GM15510 (cell line): ENCODE measurements around the gene ARMC5.

Source experiments
- POLR2A ChIP-seq: IDR thresholded peaks from 3 replicates; pipeline ENCODE4 v1.6.1; 2011; ENCODE audit warnings: borderline replicate concordance; ENCODE audit not compliant: insufficient read length; ENCODE audit errors: extremely low read depth

The ARMC5 gene

GRCh38 chr16:31458844-31459686 lies at the start of gene ARMC5:
Gene ARMC5, plus strand, starts transcription at chr16:31459501. Its CDS starts 24 bp downstream, at chr16:31459525.
- TF ChIP-seq POLR2A = peak; percentile 78

- no peak for TF ChIP-seq POLR2A
Measured at GRCh38 chr16:31410082-31410481, 49.2 kb upstream of the ARMC5 start.

- no peak for TF ChIP-seq POLR2A
Measured at GRCh38 chr16:31411024-31411844, 48.1 kb upstream of the ARMC5 start.

- no peak for TF ChIP-seq POLR2A
Measured at GRCh38 chr16:31412750-31413149, 46.6 kb upstream of the ARMC5 start.

GRCh38 chr16:31413381-31413780 lies 45.9 kb upstream of the ARMC5 start:
- TF ChIP-seq POLR2A = no peak

- TF ChIP-seq POLR2A = no peak
Measured at GRCh38 chr16:31413943-31414342, 45.4 kb upstream of the ARMC5 start.

- TF ChIP-seq POLR2A = no peak
Measured at GRCh38 chr16:31414706-31415105, 44.6 kb upstream of the ARMC5 start.

GRCh38 chr16:31416371-31416770 lies 42.9 kb upstream of the ARMC5 start:
- TF ChIP-seq POLR2A = no peak

GRCh38 chr16:31417916-31418315 lies 41.4 kb upstream of the ARMC5 start:
- no peak for TF ChIP-seq POLR2A

GRCh38 chr16:31420037-31420436 lies 39.3 kb upstream of the ARMC5 start:
- TF ChIP-seq POLR2A = no peak

- TF ChIP-seq POLR2A = no peak
Measured at GRCh38 chr16:31421587-31421986, 37.7 kb upstream of the ARMC5 start.

GRCh38 chr16:31423241-31423640 lies 36.1 kb upstream of the ARMC5 start:
- TF ChIP-seq POLR2A = no peak

GRCh38 chr16:31423801-31424200 lies 35.5 kb upstream of the ARMC5 start:
- no peak for TF ChIP-seq POLR2A

GRCh38 chr16:31427441-31428278 lies 31.6 kb upstream of the ARMC5 start:
- no peak for TF ChIP-seq POLR2A

- no peak for TF ChIP-seq POLR2A
Measured at GRCh38 chr16:31428279-31428597, 31.1 kb upstream of the ARMC5 start, which contains the start of gene COX6A2. Gene COX6A2, minus strand, starts transcription at chr16:31428360. Its CDS starts 35 bp downstream, at chr16:31428325.
